ENCODE measurements around the gene C6orf136. TPM values are rescaled to one million over a fixed set of nuclear protein-coding genes. Genes with fewer than 3 reads are reported as not detected.
"Not testable (repeated sequence)": the region's sequence is repeated elsewhere in the genome, so short reads cannot be mapped to it uniquely, and the experiment has no call there.

C6orf136 gene
- total RNA-seq, 4 donors from 2014 or later, result 4.7 to 11.2 (median 7.3) TPM

DNA sequence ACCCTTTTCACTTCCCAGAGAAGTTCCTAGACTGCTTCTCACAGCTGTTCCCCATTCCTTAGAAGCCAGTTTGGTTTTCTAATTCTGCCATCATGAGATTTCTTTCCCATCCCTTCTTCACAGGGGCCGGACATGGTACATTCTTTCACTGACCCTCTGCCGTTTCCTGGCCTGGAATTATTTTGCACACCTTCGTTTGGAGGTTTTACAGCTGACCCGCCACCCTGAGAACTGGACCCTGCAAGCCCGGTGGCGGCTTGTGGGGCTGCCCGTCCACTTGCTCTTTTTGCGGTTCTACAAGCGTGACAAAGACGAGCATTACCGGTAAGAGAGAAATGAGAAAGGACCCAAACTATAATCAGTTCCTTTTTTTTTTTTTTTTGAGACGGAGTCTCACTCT is 4.2 kb downstream of the C6orf136 start:
- no peak for ATAC-seq (ENCODE audit: low FRiP score)
- no peak for TF ChIP-seq CTCF (IDR thresholded peaks at IDR 0.05)
- no peak for DNase-seq (ENCODE audit: low spot score)

DNA sequence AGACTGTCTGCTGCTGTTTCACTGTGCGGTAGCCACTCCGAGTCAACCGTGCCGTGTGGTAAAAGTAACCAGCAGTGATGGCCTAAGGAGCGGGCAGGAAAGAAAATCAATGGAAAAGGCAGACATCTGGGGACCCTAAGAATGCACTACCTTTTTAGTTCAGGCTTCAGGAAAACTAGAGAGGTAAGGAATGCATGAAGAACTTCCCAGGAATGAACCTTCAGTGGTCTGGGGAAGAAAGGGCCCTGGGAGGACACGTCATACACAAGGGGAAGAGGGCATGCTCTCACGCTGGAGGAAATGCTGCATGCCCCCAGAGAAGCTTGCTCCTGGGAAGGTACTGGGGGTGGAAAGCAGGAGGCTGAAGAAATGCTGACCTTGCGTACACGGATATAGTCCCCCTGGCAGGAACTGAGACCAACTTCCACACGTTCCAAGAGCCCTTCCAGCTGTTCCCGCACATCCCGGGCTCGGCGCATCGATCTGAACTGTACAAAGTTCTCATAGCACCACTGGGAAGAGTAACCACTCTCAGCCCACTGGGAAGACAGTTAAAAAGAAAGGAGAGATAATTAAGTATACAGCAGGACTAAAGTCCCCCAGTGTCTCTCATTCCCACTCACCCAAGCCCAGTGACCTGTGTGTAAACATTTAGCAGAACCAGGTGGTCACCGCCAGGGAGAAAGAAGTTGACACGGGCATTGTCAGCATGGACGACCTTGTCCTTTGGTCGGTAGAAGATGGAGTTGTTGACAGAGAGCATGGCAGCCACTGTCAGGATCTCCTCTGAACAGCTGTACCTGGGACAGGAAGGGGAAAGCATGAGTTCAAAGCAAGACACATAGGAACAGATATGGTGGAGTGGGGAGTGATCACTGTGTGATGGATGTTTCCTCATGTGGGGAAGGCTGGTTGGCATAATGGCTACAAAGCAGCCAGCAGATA is 8.1 kb downstream of the C6orf136 start:
- no peak for TF ChIP-seq CTCF (IDR thresholded peaks at IDR 0.05)
- no peak for DNase-seq (ENCODE audit: low spot score)
- ATAC-seq (ENCODE audit: low FRiP score), result no peak

DNA sequence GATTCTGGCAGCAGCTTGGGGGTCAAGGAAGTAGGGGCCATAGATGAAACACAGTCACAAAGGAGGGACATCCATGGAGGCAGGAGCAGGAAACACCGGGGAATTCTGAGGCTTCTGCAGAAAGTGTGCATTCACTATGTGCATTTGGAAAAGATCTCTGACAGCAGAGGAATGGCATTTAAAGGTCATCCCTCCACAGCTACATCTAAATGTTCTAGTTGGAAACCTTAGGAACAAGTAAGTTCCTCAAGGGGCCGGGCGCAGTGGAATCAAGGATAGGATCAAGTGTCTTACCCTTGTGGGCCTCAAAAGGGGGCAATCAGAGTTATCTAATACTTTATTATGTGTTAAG is 8.8 kb downstream of the C6orf136 start:
- ATAC-seq (ENCODE audit: low FRiP score) (no peak), DNase-seq (ENCODE audit: low spot score) (no peak)
- TF ChIP-seq CTCF (IDR thresholded peaks at IDR 0.05), result no peak

DNA sequence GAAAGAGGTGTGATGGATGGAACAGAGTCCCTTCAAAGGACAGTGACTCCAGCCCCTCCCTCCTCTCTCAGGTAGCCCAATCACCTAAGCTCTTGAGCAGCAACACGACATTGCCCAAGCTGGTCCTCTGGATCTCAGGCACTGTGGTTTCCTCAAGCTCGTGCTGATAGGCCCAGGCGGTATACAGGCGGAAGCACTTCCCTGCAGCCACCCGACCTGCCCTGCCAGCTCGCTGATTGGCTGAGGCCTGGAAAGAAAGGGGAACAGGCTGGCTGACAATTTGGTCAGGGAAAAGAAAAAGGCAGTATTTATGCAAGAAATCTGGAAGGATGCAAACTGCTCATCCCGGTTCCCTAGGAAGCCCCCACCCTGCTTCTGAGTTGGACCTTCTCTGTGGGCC is 9.6 kb downstream of the C6orf136 start:
- DNase-seq (ENCODE audit: low spot score) (no peak), ATAC-seq (ENCODE audit: low FRiP score) (no peak)
- TF ChIP-seq CTCF (IDR thresholded peaks at IDR 0.05), result no peak

DNA sequence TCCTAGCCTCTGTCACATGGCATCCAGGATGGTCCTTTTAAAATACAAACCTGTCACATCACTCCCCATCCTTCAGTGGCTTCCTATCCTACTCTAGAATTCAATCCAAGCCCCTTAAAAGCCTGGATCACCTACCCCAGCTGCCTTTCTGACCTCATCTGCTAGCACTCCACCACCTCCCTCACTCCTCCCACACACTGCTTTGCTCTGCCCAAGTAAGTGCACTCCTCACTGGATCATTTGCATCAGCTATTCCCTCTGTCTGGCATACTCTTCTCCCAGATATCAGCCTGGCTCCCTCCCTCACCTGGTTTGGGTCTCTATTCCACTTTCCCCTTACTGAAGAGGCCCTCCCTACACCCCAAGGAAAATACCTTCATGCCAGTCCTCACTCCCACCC is 10.5 kb downstream of the C6orf136 start:
- ATAC-seq (ENCODE audit: low FRiP score), result peak; percentile 78
- no peak for DNase-seq (ENCODE audit: low spot score)
- TF ChIP-seq CTCF (IDR thresholded peaks at IDR 0.05), result no peak

DNA sequence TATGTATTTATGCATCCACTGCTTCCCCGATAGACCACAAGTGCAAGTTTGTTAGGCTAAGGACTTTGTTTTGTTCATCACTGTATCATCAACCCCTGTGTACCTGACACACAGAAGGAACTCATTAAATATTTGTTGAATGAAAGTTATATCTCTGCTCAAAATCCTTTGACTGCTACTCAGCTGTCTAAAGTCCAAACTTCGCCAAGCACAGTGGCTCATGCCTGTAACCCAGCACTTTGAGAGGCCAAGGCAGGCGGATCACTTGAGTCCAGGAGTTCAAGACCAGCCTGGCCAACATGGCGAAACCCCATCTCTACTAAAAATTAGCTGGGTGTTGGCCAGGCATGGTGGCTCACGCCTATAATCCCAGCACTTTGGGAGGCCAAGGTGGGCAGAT is 11.0 kb downstream of the C6orf136 start:
- not testable (repeated sequence) for DNase-seq (ENCODE audit: low spot score); ATAC-seq (ENCODE audit: low FRiP score)

DNA sequence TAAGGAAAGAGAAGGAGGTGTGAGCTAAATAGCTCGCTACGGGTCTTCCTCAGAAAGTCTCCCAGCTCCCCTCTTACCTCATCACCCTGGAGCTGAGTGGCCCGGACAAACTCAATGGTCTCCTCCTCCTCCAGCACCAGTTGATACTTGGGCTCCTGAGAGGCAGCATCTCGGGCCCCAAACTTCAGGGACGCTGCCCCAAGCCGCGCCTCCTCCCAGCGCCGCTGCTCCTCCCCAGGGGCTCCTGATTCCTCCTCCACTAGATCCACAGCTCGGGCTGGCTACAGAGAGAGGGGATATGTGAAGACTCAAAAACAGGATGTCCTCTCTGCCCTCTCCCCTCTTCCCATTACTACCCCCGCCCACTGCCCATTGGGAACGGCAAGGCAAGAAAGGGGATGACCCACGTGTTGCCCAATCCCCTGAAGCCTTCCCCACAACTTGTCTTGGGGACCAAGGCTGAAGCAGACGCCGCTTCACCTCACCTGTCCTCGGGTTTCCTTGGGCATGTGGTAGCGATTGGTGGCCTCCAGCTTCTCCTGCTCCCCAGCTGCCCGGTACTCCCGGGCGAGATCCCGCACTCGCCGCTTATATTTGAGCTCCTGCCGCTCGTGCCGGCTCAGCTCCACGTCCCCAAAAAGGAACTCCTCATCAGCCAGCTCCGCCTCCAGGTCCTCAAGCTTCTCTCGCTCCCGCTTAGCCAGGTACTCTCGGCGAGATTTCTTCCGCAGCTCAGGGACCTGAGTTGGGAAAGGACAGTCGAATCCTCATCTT is 18.2 kb downstream of the C6orf136 start:
- TF ChIP-seq CTCF (IDR thresholded peaks at IDR 0.05), result no peak
- DNase-seq (ENCODE audit: low spot score) (no peak), ATAC-seq (ENCODE audit: low FRiP score) (no peak)

GRCh38 chr6:30666300-30666699 is 19.4 kb downstream of the C6orf136 start:
- not testable (repeated sequence) for ATAC-seq (ENCODE audit: low FRiP score); DNase-seq (ENCODE audit: low spot score)
